Measurements from ENCODE around the gene HES3.

The HES3 gene

DNA sequence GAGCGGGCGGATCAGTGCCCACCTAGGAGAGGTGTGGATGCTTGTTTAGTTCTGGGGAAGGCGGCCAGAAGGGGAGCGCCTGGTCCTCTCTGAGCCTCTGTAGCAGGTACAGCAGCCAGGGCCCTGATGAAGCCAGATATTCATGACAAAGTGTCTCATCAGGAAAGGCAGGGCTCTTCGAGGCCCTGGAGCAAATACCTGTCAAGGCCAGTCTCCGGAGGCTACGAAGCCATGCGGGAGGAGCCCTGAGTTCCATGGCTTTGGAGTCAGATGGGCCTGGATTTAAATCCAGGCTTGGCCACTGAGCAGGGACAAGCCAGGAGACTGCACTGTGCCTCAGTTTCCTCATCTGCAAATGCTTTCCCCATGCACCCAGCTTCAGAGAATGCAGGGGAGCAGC, 42.3 kb downstream of the HES3 start:
- Histone ChIP-seq H3K27me3 (ENCODE audit: insufficient read depth, poor library complexity, severe bottlenecking) (no peaks in the 10 kb centered on the region), H3K4me3 (replicated peaks; ENCODE audit: insufficient read depth, low read length) (no peak overlapping the region), H3K27ac (replicated peaks) (no peak overlapping the region)
- TF ChIP-seq POLR2AphosphoS5 (IDR thresholded peaks at IDR 0.05; ENCODE audit: low read depth) = no peak
- TF ChIP-seq, protein P1, sequence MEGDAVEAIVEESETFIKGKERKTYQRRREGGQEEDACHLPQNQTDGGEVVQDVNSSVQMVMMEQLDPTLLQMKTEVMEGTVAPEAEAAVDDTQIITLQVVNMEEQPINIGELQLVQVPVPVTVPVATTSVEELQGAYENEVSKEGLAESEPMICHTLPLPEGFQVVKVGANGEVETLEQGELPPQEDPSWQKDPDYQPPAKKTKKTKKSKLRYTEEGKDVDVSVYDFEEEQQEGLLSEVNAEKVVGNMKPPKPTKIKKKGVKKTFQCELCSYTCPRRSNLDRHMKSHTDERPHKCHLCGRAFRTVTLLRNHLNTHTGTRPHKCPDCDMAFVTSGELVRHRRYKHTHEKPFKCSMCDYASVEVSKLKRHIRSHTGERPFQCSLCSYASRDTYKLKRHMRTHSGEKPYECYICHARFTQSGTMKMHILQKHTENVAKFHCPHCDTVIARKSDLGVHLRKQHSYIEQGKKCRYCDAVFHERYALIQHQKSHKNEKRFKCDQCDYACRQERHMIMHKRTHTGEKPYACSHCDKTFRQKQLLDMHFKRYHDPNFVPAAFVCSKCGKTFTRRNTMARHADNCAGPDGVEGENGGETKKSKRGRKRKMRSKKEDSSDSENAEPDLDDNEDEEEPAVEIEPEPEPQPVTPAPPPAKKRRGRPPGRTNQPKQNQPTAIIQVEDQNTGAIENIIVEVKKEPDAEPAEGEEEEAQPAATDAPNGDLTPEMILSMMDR (IDR thresholded peaks at IDR 0.05; ENCODE audit: insufficient read depth, low read length) = no peak
- no peak for TF ChIP-seq SPI1 (IDR thresholded peaks at IDR 0.05; ENCODE audit: borderline replicate concordance, low read depth)
- TF ChIP-seq GABPA (IDR thresholded peaks at IDR 0.05; ENCODE audit: low read depth) = no peak
- TF ChIP-seq, protein P2, sequence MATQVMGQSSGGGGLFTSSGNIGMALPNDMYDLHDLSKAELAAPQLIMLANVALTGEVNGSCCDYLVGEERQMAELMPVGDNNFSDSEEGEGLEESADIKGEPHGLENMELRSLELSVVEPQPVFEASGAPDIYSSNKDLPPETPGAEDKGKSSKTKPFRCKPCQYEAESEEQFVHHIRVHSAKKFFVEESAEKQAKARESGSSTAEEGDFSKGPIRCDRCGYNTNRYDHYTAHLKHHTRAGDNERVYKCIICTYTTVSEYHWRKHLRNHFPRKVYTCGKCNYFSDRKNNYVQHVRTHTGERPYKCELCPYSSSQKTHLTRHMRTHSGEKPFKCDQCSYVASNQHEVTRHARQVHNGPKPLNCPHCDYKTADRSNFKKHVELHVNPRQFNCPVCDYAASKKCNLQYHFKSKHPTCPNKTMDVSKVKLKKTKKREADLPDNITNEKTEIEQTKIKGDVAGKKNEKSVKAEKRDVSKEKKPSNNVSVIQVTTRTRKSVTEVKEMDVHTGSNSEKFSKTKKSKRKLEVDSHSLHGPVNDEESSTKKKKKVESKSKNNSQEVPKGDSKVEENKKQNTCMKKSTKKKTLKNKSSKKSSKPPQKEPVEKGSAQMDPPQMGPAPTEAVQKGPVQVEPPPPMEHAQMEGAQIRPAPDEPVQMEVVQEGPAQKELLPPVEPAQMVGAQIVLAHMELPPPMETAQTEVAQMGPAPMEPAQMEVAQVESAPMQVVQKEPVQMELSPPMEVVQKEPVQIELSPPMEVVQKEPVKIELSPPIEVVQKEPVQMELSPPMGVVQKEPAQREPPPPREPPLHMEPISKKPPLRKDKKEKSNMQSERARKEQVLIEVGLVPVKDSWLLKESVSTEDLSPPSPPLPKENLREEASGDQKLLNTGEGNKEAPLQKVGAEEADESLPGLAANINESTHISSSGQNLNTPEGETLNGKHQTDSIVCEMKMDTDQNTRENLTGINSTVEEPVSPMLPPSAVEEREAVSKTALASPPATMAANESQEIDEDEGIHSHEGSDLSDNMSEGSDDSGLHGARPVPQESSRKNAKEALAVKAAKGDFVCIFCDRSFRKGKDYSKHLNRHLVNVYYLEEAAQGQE (IDR thresholded peaks at IDR 0.05; ENCODE audit: insufficient replicate concordance, low read depth) = no peak
- no peak for DNase-seq (ENCODE audit: low read depth in 1 of 2, low spot score in 1 of 2)

DNA sequence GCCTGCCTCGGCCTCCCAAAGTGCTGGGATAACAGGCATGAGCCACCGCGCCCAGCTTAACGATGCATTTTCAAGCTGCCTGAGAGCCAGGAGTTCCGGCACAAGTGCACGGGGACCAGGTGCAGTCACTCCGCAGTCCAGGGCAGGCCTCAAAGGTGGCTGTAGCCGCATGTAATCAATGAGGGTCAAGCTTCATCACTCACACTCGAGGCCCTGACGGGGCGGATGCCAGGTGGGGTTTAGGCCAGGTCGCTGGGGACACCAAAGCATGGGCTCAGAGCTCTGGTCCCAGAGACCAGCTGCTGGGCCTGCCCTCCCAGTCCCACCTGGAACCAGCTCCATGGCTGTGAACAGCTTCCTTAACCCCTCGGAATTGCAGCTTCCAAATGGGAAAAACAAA, 43.0 kb downstream of the HES3 start:
- TF ChIP-seq, protein P1 (IDR thresholded peaks at IDR 0.05; ENCODE audit: insufficient read depth, low read length) = no peak
- TF ChIP-seq GABPA (IDR thresholded peaks at IDR 0.05; ENCODE audit: low read depth) = no peak
- TF ChIP-seq, protein P2 (IDR thresholded peaks at IDR 0.05; ENCODE audit: insufficient replicate concordance, low read depth) = no peak
- TF ChIP-seq POLR2AphosphoS5 (IDR thresholded peaks at IDR 0.05; ENCODE audit: low read depth) = no peak
- TF ChIP-seq SPI1 (IDR thresholded peaks at IDR 0.05; ENCODE audit: borderline replicate concordance, low read depth) = no peak
- DNase-seq (ENCODE audit: low read depth in 1 of 2, low spot score in 1 of 2) = no peak
- H3K27me3 ChIP-seq (ENCODE audit: insufficient read depth, poor library complexity, severe bottlenecking) = no peaks in the 10 kb centered on the region
- no peak overlapping the region for H3K27ac ChIP-seq (replicated peaks)
- no peak overlapping the region for H3K4me3 ChIP-seq (replicated peaks; ENCODE audit: insufficient read depth, low read length)

DNA sequence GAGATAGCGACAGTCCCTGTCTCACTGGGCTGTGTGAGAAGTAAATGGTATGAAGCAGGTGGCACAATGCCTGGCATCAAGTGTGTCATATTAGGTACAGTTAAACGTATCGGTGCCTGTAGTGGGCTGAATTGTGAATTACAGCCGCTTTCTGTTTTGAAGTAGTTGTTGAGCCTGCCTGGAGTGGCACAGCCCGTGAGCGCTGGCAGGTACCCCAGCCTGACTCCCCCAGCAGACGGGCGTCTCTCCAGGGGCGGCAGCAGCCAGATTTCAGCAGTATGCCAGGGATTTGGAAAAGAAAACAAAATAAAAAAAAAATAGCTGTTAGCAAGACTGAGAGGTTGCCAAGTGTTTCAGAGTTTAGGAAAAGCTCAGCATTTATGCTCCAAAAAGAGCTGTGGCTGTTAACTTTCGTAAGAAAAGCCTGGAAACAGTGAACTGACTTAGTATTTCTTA, 43.5 kb downstream of the HES3 start:
- no peak for DNase-seq (ENCODE audit: low read depth in 1 of 2, low spot score in 1 of 2)
- H3K27ac ChIP-seq (replicated peaks) = no peak overlapping the region
- H3K27me3 ChIP-seq (ENCODE audit: insufficient read depth, poor library complexity, severe bottlenecking) = no peaks in the 10 kb centered on the region
- no peak for TF ChIP-seq SPI1 (IDR thresholded peaks at IDR 0.05; ENCODE audit: borderline replicate concordance, low read depth)
- no peak for TF ChIP-seq GABPA (IDR thresholded peaks at IDR 0.05; ENCODE audit: low read depth)
- TF ChIP-seq, protein P1 (IDR thresholded peaks at IDR 0.05; ENCODE audit: insufficient read depth, low read length) = no peak
- TF ChIP-seq POLR2AphosphoS5 (IDR thresholded peaks at IDR 0.05; ENCODE audit: low read depth) = no peak
- TF ChIP-seq, protein P2 (IDR thresholded peaks at IDR 0.05; ENCODE audit: insufficient replicate concordance, low read depth) = no peak
- no peak overlapping the region for H3K4me3 ChIP-seq (replicated peaks; ENCODE audit: insufficient read depth, low read length)
